NCI-H774 (cell line): Measurements from ENCODE around the gene TCL1B.
"Not testable (repeated sequence)": the region's sequence is repeated elsewhere in the genome, so short reads cannot be mapped to it uniquely, and the experiment has no call there.

Source experiments
- DNase-seq: peaks from one replicate; lab custom pipeline; 2025; lab: John Stamatoyannopoulos, UW

The TCL1B gene, protein sequence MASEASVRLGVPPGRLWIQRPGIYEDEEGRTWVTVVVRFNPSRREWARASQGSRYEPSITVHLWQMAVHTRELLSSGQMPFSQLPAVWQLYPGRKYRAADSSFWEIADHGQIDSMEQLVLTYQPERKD

DNA sequence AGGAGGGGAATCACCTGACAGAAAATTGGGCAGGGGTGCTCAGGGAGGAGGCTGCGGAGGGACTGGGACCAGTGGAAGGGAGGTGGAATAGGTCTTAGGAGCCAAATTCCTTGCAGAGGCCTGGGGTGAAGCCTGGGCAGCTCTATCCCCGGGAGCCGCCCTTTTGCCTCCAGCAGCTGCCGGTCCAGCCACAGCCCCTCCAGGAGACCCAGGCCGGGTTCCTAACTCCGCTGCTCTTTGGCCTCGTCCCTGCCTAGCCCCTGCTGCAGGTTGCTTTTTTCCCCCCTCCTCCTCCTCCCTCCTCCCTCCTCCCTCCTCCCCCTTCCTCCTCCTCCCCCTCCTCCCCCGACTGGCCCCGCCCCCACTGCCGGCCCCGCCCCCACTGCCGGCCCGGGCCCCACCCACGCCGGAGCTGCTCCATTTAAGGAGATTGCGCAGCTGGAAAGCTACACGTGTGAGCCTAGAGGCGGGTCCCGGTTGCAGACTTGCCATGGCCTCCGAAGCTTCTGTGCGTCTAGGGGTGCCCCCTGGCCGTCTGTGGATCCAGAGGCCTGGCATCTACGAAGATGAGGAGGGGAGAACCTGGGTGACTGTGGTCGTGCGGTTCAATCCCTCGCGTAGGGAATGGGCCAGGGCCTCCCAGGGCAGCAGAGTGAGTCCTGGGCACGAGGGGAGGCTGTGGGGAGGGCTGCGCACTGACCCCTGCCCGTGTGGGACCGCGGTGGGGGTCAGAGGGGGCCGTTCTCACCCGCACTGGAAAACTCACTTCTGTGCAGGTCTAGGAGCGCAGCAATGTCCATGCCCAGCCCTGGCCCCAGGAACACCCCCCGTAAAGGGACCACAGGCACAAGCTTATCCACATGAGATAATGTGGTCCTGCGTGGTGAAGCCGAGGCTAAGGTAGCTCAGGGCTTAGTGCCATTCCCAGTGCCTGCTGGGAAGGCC lies at the start of gene TCL1B:
Gene TCL1B (plus strand): TSS at position 449 of the 945 bp plus-strand sequence. CDS start 42 bp downstream, at position 491.
- no peak for DNase-seq

DNA sequence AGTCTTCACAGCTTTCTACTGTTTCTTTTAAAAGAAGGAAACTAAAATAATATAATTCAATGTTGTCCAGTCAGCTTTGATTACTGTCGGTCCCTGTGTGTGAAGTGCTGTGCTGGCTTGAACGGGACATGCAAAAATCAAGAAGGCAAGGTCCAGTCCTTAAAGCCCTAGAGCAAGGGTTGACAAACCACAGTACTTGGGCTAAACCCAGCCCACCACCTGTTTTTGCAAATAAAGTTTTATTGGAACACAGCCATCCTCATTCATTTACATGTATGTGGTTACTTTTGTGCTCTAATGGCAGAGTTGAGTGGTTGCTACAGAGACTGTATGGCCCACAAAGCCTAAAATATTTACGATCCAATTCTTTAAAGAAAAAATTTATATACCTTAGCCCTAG lies 41.2 kb upstream of the TCL1B start:
- DNase-seq = no peak

DNA sequence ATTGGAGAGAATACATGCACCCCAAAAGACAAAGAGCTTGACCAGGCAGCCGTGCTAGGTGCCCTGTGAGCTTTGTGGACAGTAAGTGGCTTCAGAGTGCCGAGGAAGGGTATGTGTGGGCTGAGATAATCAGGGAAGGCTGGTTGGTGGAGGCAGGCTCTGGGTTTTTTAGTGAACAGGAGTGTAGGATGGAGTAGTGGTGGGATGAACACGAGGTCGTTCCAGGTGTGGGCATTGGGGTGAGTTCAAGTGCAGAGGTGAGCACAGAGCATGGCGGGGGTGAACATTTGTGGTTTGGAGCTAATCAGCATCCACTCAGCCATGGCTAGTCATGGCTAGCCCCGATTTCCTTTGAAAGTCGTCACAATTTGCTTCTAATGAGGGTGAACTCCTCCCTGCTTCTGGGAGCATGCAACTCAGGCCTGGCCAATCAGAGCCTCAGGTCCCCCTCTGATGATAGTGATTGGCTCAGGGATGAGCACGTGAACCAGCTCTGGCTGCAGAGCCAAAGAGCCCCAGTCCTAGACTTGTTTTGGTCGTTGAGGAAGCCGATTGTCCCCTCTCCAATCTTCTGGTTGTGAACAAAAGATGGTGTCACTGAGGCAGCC lies 40.7 kb upstream of the TCL1B start:
- DNase-seq = no peak

DNA sequence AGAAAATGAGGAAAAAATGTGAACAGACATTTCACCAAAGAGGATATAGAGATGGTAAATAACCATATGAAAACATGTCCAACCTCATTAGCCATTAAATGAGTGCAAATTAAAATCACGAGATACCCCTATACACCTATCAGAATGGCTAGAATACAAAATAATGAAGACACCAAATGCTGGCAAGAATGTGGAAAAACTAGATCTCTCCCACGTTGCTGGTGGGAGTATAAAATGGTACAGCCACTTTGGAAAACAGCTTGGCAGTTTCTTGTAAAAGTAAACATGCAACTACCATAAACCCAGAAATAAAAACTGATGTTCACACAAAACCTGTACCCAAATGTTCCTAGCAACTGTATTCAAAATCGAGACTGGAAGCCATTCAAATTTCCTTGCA lies 38.3 kb upstream of the TCL1B start:
- DNase-seq = no peak

DNA sequence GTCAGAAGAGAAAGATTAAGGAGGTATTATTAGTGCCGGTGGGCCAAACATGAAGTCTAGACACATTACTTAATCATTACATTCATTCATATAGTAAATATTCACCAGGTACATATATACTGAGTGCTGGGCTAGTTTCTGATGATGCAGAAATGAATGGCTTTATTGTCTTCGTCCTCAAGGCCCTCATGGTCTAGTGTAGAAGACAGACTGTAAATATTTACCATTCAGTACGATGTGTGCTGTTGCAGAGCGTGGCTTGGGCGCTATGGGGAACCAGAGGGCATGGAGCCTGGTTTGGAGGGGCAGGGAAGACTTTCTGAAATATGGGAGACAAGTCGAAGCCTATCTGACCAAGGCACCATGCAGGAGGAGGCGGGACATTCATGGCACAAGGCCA lies 37.0 kb upstream of the TCL1B start:
- DNase-seq = peak; percentile 50

DNA sequence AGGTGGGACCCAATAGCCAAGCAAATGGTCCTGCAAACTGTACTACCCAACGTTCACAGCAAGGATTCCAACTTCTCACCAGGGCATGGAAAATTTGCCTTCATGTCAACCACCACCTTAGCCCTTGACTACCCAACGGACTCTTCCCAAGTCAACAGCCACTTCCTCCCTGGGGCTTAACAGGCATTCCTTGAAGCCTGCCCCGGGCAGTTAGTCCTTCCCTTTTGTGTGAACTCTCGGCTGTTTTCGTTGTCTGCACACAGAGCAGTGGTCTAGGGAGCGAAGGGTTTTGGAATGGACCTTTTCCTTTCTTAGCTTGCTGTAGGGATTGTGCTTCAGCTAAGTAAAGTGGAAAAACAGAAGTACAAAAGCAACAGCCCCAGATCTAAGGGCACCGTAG lies 35.2 kb upstream of the TCL1B start:
- DNase-seq = no peak

DNA sequence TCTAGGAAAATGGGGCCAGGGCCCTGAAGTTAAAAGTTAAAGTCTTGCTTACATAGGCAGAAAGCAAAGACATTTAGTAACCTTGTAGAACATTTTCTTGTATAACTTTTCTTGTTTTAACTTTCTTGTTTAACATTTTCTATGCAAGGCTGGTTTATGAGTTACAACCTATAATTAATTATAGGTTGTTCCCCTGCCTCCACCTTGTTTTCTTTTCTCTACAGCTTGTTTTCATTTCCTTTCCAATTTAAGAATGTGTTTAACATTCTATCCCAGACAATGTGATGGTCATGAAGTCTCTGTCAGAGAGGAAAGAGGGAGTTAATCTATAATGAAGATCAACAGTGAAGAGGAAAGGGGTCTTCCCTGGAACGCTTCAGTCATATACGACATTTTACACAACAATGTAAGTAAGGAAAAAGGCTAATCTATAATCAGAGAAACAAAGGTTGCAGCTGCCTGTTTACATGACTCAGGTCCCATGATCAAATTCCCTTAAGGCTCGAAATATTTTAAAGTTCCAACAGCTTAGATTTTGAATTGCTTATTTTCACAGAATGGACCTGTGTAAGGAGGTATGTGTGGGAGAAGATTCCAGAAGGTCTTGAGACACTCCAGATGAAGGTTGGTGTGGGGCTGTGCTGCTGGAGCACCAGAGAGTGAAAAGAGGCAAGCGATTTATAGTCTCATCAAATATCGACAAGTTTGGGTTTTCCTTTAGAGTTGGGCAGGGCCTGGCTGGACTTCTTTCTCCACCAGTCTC lies 34.2 kb upstream of the TCL1B start:
- DNase-seq = no peak

DNA sequence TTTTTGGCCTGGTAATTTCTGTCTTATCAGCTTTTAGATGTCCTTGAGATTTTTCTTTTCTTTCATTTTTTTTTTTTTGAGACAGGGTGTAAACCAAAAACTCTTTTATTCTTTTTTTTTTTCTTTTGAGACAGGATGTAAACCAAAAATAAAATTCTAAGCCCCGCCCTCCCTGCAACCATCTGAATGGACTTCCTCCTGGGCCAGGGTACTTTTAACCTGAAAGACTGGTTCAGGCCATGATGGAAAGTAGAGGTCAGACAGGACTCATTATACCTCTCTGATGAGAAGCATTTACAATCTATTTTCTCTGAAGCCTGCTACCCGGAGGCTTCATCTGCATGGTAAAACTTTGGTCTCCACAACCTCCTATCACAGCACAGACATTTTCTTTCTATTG lies 33.5 kb upstream of the TCL1B start:
- no peak for DNase-seq

DNA sequence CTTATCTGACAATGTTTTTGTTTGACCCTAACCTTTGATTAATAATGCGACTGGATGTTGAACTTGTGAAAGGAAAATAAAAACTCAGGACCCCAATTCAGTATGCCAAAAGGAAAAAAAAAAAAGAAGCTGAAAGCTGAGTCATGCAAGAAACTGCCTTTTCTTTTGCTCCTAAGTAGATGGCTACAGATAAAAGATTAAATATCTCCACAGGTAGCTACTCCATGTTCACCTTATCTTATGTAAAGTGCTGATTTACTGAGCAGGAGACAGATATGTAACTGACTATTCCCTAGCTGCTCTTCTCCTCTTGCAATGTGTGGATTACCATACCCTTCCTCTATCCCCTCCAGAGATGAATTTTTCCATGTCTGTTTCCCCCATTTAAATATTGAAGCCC lies 30.8 kb upstream of the TCL1B start:
- DNase-seq = no peak

DNA sequence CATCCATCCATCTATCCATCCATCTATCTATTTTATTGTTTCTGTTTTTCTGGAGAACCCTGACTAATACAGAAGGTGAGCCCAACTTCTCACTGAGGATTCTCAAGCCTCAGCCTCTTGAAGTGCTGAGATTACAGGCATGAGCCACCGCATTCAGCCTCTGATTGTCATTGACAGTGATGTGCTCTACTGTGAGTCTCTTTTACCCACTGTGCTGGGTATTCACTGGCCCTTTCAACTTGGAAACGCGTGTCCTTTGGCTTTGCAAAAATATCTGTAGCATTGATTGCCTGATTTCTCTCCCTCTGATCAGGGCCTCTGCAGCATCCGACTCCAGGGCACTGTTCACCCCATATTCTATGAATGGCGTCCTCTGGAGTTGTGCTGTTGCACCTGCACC lies 29.6 kb upstream of the TCL1B start:
- no peak for DNase-seq

DNA sequence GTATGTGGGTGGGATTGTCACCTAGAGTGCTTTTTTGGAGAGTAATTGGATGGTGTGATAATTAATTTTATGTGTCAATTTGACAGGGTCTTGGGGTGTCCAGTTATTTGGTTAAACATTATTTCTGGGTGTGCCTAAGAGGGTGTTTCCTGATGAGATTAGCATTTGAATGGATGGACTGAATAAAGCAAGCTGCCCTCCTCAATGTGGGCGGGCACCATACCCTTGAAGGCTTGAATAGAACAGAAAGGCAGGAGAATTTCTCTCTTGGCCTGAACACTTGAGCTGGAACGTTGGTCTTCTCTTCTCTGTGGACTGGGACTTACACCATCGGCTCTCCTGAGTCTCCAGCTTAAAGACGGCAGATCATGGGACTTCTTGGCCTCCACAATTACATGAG lies 28.8 kb upstream of the TCL1B start:
- no peak for DNase-seq

DNA sequence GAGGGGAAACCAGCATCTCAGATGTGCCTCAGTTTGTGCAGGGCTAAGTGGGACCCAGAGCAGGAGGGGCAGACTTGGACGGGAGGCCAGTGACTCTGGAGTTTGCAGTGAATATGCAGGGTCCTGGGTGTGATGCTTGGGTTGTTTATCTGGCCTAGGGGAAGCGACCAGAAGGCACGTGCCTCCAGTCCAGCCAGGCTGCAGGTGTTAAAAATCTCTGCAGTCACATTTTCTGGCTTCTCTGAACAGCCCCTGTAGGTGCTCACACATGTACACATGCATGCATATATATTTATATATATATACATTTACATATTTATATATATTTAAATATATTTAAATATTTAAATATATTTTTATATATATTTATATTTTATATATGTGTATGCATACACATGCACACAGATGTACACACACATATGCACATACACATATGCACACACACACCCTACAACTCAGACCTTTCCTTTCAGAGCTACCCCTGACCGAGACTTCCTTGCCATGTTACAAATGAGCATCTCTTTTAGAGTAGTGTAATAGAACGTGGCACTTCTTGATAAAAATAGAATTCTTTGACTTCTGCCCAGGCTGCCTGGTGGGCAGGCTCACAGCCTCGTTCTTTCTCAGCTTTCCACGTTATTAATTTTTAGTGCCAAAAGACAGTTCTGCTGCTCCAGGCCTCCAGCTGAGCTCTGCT lies 26.8 kb upstream of the TCL1B start:
- DNase-seq = no peak

DNA sequence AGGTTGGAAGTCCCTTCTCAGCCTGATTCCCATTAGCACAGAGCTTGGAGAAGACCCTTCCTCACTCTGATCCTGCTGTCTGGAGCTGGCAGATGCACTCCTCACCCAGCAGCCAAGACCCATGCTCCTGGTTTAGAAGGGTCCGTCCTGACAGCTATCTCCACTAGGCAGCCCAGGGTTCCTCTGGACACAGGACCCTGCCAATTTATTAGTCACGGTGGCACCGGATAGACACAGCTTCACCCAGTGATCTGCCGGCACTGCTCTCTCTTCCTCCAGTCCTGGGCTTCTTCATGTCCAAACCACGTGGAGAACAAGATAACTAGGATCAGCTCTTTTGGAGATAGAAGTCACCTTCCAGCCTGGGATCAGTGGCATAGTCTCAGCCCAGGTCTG lies 26.2 kb upstream of the TCL1B start:
- DNase-seq = no peak

DNA sequence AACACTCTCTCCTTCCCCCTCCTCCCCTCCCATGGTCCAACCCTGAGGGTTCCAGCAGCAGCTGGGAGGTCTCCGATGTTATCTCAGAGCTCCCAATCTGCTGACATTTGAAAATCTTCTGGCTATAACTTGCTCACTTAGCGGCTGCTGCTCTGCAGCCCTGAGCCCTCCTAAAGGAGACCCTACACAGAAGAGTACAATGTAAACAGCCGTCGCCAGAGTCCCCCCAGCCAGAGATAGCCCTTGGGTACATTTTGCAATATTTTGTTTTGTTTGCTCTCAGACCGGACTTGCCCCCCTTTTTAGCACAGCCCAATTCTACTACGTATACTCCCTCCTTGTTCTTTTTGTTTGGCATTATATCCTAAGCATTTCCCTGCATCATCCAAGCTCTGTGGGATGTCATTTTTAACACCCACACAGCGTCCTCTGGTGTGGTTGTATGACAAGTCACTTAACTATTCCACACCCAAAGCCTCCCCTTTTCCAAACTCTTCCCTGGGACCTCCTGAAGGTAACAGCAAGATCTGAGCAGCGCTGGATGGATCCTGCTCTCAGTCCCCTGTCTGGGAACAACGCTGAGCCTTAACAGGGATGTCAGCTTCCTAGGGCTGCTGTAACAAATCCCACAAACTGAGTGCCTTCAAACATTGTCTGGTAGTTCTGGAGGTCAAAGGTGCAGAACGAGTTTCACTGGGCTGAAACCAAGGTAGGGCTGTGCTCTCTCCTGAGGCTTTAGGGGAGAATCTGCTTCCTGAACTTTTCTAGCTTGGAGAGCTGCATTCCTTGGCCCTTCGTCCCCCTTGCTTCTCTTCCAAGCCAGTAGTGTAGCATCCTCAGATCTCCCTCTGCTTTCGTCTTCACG lies 25.3 kb upstream of the TCL1B start:
- no peak for DNase-seq

DNA sequence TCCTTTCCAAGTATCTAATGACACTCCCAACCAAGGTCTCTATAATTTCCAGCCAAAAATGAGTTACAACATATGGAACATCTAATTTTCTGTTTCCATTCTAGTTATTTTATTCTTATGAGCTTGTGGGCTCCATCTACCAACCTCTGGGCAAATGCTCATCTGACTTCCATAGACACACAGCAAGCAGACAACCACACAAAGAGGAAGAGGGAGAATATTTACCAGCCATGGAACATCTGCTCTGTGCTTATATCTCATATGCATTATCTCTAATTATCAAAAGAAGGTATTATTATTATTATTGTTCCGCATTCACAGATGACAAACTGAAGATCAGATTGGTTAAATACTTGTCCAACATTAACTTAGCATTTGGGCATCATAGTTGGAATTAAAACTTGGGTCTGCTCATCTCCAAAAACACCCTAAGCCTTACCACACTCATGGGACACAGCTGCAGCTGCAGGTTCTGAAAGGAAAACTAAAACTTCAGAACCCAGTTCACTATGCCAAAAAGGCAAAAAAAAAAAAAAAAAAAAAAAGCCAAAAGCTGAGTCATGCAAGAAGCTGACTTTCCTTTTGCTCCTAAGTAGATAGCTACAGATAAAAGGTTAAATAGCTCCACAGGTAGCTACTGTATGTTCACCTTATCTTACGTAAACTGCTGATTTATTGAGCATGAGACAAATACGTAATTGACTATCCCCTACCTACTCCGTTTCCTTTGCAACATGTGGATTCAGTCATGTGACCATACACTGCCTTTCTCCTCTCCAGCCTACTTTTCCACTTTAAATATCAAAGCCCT lies 23.6 kb upstream of the TCL1B start:
- DNase-seq = no peak

DNA sequence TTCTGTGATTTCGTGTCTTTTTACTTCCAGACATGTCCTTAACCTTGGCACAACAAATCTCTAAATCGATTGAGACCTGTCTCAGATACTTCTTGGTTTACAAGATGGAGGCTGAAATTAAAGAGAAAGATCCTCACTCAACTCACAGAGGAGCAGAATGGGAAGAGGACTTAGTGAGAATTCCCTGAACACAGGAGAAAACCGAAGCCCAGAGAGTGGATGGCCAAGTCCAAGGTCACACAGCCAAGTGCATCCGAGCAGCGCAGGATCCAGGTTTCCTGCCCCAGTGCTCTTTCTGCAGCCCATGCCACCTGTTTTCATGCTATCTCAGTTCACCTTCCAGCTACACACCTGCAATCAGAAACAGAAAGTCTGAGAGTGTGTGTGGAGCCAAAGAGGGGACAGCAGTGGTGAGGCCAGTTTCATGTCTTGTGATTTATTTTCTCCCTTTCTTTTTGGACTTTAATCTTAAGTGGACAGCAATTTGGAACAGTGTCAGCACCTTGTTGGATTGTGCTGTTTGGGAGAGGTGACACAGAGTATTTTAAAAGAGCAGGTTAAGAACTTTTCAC lies 22.9 kb upstream of the TCL1B start:
- DNase-seq = no peak

DNA sequence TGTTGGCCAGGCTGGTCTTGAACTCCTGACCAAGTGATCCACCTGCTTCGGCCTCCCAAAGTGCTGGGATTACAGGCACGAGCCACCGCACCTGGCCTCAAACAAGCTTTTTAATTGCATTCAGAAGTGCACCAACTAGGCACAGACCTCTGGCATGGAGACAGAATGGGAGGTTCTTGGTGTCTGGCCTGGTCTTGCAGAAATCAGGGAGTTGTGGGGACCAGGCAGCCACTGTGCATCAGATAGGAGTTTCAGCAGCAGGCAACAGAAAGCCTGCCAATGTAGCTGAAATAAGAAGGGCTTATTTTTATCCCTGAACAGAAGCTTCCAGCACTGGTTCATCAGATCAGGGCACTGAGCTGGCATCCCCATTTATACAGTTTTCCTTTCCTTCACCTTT lies 22.2 kb upstream of the TCL1B start:
- DNase-seq = no peak

DNA sequence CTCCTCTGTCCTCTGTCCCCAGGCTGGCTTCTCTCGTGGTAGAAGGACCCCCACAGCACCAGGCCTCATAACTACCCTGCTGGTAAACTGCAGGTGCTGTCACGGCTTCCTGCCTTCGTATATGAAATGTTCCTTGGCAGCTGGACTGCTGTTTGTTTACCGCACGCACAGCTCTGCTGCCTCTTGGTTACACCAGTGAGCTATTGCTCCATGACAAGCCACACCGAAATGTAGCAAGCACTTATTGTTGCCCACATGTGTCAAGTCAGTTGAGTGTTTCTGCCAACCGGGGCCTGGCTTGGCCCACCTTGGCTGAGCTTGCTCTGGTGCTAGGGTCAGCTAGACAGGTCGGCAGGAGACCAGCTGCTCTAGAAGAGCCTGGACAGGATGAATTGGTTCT lies 21.7 kb upstream of the TCL1B start:
- peak; percentile 61 for DNase-seq

DNA sequence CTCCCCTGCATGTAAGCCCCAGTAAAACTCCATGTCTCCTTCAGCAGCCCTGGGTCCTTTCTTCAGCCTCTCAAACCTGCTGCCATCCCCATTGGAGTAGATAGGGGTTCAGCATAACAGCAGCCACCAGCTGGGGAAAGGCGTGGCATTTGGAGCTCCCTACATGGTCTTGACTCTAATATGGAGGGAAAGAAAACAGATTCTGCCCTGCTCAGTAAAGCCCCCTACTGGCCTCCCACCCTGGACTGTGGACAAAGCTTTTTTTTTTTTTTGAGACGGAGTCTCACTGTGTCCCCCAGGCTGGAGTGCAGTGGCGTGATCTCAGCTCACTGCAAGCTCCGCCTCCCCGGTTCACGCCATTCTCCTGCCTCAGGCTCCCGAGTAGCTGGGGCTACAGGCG lies 20.7 kb upstream of the TCL1B start:
- not testable (repeated sequence) for DNase-seq

DNA sequence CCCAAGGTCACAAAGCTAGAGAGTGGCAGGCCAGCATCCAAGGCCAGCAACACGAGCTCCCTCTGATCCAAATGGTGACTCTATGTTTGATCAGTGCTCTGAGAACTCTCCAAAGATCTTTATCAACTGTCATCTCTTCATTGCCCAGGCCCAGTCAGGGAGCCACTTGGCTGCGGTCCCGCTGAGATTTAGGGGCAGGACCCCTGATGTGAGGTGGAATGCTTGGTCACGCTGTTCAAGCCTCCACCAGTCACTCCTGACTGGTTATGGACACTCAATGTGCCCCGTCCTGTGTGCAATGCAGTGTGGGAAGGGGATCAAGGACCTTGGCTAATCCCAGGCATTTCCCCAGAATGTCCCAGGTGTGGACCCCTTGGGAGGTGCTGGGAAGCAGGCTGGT lies 19.8 kb upstream of the TCL1B start:
- no peak for DNase-seq
